HFF-Myc (cell line): ENCODE data around the gene BCORL1.

Source experiments
- DNase-seq: peaks from one replicate; pipeline ENCODE4 v3.0.0-alpha.2; 2011; ENCODE audit warnings: low read depth; ENCODE audit errors: extremely low read depth
- H3K4me3 ChIP-seq: replicated peaks from 2 replicates; pipeline ENCODE4 v1.5.1; 2011; ENCODE audit warnings: low read depth, mild to moderate bottlenecking, control low read depth, low read length
- TF ChIP-seq, protein P1 (sequence below): IDR thresholded peaks from 2 replicates; pipeline ENCODE4 v1.5.1; 2012; ENCODE audit warnings: mild to moderate bottlenecking, low read depth, low read length, control low read depth; ENCODE audit errors: missing control alignments

BCORL1 gene

GRCh38 chrX:130005089-130005807, 22.8 kb downstream of the BCORL1 start:
- DNase-seq = no peak
- TF ChIP-seq, protein P1, sequence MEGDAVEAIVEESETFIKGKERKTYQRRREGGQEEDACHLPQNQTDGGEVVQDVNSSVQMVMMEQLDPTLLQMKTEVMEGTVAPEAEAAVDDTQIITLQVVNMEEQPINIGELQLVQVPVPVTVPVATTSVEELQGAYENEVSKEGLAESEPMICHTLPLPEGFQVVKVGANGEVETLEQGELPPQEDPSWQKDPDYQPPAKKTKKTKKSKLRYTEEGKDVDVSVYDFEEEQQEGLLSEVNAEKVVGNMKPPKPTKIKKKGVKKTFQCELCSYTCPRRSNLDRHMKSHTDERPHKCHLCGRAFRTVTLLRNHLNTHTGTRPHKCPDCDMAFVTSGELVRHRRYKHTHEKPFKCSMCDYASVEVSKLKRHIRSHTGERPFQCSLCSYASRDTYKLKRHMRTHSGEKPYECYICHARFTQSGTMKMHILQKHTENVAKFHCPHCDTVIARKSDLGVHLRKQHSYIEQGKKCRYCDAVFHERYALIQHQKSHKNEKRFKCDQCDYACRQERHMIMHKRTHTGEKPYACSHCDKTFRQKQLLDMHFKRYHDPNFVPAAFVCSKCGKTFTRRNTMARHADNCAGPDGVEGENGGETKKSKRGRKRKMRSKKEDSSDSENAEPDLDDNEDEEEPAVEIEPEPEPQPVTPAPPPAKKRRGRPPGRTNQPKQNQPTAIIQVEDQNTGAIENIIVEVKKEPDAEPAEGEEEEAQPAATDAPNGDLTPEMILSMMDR = no peak
- H3K4me3 ChIP-seq = no peak overlapping the region

DNA sequence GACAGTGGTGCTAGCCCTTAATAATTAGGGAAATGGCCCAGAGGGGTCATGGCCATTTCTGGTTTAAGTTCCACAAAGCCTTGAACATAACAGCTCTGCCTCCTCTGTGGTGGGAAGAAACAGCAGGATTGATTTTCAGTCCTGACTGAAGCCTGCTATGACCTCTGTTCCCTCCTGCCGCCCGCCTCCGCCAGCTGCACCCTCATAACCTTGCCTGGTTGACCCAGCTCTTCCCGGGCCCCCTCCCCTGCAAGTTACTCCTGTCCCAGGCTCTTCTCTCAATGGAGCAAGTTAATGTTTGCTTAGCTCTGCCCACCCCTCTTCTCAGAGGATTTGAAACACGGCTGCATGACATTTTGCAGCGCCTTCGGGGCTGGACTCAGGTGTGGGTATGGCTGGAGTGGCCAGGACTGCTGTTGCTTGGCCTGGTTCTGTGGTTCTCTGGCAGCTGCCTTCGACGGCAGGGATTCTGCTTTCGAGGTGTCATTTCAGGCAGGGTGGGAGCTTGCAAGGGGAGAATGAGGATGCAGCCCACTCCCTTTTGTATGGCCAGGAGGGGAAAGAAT, 27.3 kb downstream of the BCORL1 start:
- TF ChIP-seq, protein P1 = no peak
- no peak overlapping the region for H3K4me3 ChIP-seq
- DNase-seq = no peak

DNA sequence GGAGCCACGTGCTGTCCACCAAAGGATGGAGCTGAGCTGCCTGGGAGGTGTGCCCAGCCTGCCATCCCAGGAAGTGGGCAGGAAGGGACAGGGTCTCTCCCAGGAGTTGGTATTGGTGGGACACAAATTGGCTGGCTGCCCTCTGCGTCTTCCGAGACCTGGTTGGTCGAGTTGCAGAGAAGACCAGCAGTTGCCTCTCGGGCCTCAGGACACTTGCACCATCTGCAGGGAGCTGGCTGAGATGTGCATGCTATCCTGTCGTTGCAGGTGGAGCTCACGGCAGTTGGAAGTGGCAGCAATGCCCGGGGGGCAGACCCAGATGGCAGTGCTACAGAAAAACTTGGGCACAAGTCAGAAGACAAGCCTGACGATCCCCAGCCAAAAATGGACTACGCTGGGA, 30.2 kb downstream of the BCORL1 start:
- TF ChIP-seq, protein P1 = no peak
- DNase-seq = no peak
- no peak overlapping the region for H3K4me3 ChIP-seq

DNA sequence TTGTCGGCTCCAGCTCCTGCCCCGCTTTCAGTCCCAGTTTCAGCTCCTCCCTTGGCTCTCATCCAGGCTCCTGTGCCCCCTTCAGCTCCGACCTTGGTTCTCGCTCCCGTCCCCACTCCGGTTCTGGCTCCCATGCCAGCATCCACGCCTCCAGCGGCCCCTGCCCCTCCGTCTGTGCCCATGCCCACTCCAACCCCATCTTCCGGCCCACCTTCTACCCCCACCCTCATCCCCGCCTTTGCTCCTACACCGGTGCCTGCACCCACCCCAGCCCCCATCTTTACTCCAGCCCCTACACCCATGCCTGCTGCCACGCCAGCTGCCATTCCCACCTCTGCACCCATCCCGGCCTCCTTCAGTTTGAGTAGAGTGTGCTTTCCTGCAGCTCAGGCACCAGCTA, 31.2 kb downstream of the BCORL1 start:
- H3K4me3 ChIP-seq = no peak overlapping the region
- no peak for DNase-seq
- TF ChIP-seq, protein P1 = no peak

GRCh38 chrX:130014356-130014755, 31.9 kb downstream of the BCORL1 start:
- no peak for DNase-seq
- no peak overlapping the region for H3K4me3 ChIP-seq
- TF ChIP-seq, protein P1 = no peak

DNA sequence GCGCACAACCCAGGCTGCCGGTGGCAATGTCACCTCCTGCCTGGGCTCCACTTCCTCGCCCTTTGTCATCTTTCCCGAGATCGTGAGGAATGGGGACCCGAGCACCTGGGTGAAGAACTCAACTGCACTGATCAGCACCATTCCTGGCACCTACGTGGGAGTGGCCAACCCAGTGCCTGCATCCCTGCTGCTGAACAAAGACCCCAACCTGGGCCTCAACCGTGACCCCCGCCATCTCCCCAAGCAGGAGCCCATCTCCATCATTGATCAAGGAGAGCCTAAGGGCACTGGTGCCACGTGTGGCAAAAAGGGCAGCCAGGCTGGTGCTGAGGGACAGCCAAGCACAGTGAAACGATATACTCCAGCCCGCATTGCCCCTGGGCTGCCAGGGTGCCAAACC, 32.3 kb downstream of the BCORL1 start:
- DNase-seq = no peak

More for the DNA sequence above, 32.3 kb downstream of the BCORL1 start:
- no peak overlapping the region for H3K4me3 ChIP-seq
- TF ChIP-seq, protein P1 = no peak
